NCI-H2081 (cell line): ENCODE data around the gene INPP5D.

ENCODE experiments used
- DNase-seq, 2 experiments: peaks; one replicate each; lab custom pipeline; 2025; lab: John Stamatoyannopoulos, UW

INPP5D gene

DNA sequence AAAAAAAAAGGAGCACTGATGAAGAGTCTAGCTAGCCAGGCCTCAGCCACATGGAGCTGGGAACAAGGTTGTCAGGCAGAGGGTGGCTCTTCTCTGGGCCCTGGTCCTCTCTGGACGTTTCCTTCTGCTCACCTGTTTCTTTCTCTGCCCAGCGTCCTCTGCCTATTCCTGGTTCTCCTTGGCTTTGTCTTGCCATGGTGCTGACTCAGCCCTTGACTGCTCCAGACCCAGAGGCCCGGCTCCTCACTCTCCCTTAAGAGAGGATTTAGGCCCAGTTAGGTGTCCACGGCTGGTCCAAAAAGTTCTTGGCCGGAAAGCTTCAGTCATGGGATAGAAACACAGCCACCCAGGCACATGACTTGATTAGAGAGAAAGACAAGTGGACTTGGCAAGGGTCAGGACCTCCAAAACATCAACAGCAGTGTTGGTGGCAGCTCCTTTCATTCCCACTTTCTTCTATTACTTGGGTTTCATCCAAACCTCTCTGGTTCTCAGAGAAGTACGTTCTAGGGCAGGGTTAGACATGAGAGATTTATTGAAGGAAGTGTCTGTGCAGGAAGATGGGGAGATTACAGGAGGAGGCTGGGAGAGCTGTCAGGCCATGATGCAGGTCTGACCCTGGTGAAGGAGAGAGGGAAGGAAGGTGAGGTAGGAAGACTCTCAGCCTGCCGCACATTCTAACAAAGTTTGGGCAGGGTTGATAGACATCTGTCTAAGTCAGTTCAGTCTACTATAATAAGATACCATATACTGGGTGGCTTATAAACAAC lies 176.9 kb downstream of the INPP5D start:
- DNase-seq, result no peak

DNA sequence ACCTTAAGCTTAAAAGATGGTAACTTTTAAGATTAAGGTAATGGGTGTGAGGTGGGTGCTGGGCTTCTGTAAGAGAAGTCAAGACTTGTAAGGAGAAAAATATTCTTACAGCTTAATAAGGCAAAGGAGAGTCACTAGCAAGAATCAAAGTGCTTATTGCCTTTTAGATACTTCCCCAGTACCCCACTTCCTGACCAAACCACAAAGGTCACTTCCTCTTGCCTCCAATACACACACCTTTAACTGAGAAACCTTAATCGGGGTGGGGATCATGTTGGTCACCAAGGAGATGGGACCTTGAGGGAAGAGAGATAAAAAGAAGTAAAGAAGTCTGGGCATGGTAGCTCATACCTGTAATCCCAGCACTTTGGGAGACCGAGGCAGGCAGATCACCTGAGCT lies 180.8 kb downstream of the INPP5D start:
- no peak for DNase-seq

DNA sequence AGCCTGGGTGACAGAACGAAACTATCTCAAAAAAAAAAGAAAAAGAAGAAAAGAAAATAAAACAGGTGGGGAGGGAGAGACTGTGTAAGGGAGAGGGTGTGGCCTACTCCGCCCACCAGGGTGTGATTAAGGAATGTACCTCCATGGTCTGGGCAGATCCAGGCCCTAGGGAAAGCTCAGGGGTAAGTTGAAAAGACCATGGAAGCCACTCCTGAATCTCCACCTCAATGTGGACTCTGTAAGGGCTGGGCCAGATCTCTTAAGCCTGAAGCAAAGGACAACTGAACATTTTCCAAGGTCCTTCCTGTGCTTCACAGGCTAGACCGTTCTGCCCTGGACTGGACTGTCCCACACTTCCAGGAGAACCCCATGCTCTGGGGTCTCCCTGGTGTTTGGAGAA lies 181.7 kb downstream of the INPP5D start:
- DNase-seq, result no peak

GRCh38 chr2:233242231-233242927 lies 182.2 kb downstream of the INPP5D start:
- DNase-seq, result no peak

DNA sequence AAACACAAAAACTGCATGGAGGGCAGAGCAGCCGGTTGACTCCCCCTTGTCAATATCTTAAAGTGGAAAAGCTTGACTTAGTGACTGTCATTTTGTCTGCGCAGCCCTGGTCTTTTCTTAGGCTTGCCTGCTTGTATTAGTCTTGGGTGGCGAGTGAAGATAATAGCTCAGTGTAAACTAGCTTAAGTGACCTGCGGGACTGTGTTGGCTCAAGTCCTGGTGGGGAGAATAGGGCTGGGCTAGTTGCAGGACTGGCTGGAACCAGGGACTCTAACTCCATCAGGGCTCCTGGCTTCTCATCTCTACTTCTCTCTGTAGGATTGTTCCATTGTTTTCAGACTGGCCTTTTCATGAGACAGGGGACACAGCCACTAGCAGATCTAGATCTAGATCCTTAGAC lies 183.2 kb downstream of the INPP5D start:
- no peak for DNase-seq

DNA sequence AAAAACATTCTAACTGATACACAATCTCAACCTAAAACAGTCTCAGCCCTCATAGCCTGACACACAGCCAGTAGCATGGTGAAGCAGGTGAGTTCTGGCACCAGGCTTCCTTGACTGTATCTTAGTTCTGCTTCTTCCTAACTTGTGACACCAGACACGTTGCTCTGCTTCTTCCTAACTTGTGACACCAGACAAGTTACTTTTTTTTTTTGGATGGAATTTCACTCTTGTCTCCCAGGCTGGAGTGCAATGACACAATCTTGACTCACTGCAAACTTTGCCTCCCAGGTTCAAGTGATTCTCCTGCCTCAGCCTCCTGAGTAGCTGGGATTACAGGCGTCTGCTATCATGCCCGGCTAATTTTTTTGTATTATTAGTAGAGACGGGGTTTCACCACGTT lies 184.7 kb downstream of the INPP5D start:
- no peak for DNase-seq

- DNase-seq, result no peak
These were observed 185.3 kb downstream of the INPP5D start for GRCh38 chr2:233245406-233245805.

DNA sequence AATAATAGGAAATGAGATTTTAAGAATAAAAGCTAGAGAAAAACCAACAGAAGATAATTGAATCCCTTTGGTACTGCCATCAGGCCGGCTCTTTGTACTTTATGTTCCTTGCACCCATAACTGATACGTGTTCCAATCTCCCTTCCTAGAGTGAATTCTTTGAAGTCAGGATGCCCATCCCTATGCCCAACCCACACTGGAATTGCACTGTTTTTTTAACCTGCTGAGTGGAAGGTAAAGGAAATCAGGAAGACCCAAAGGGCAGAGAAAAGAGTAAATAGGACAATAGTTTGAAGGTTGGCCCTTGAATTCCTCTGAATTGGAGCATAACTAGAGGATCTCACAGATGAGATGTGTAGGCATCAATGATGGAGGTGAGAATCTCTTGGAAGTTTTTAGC lies 187.0 kb downstream of the INPP5D start:
- DNase-seq, result no peak

DNA sequence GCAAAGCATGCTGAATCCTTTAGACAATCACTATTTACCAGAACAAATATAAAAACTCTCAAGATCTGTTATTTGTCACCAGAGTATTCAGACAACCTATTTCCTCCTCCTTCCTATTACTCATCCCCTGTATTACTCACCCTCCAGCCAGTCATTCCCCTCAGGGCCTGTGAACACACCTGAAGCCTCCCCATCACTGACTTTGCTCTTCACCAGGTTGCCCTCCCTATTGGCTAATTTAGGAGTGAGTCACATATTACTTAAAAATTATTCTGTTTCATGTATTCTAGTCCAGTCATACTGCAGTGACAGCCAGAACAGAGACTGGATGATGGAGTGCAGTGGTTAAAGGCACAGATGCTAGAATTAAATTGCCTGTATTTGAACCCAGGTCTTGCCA lies 187.6 kb downstream of the INPP5D start:
- DNase-seq, result no peak

GRCh38 chr2:233248999-233249398 lies 188.9 kb downstream of the INPP5D start:
- DNase-seq, result no peak

GRCh38 chr2:233250568-233250967 lies 190.4 kb downstream of the INPP5D start:
- no peak for DNase-seq

GRCh38 chr2:233250985-233251305 lies 190.8 kb downstream of the INPP5D start:
- no peak for DNase-seq

- DNase-seq, result peak; percentile 94 to 96
These were observed 191.4 kb downstream of the INPP5D start, which contains the start of gene ATG16L1 for GRCh38 chr2:233251306-233252116. ATG16L1 (plus strand) TSS chr2:233251673; CDS start chr2:233251828, 155 bp downstream.

- no peak for DNase-seq
These were observed 192.1 kb downstream of the INPP5D start for GRCh38 chr2:233252227-233252626.

DNA sequence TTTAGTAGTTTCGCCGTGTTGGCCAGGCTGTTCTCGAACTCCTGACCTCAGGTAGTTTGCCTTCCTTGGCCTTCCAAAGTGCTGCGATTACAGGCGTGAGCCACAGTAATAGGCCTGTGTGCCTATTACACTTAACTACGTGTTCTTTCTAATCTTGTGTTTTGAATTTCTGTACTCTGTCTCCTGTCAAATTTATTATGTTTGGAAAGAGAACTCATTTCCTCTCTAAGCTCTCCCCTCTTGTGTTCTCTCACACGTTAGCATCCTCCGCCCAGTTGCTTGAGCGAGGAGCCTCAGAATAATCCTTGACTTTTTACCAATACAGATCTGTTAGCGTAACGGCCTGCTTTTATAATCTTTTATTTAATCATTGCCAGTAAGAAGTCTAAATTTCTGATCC lies 195.0 kb downstream of the INPP5D start:
- DNase-seq, result no peak

- no peak for DNase-seq
These were observed 195.9 kb downstream of the INPP5D start for GRCh38 chr2:233256048-233256447.
